Measurements from ENCODE around the gene DCLK1. TPM values are rescaled to one million over a fixed set of nuclear protein-coding genes. Genes with fewer than 3 reads are reported as not detected.

DCLK1 gene
- total RNA-seq, 1 donor from 2014 or later, result 8.5 TPM

GRCh38 chr13:35720290-35720689 lies 410.9 kb downstream of the DCLK1 start:
- no peak for DNase-seq (ENCODE audit: low read depth in 2 of 2)

Other genes with a start within 250 kb of the DCLK1 start
- gene SOHLH2, start 83.2 kb upstream of the DCLK1 start, total RNA-seq, result under 0.01 and 0.20 TPM in 2 replicates
- gene CCDC169, start 166.4 kb upstream of the DCLK1 start, total RNA-seq, result 0.65 and 1.2 TPM in 2 replicates
- 36.0 and 50.8 TPM in 2 replicates for gene SPART, start 215.0 kb upstream of the DCLK1 start, total RNA-seq

All from lung microvascular endothelial cell (primary cell).